Left renal pelvis (tissue), 4 donors: ENCODE measurements around the gene TNFAIP8L2. TPM values are rescaled to one million over a fixed set of nuclear protein-coding genes. Genes with fewer than 3 reads are reported as not detected.

ENCODE experiments used
- DNase-seq, 4 donors: peaks; one replicate each; pipeline ENCODE4 v3.0.0-alpha.2; 2013; ENCODE audit warnings: low read depth in 4 of 4, low spot score in 3 of 4
- polyA plus RNA-seq, 4 donors: library from polyadenylated mRNA; unstranded; fragments of 120-200 nt; gene quantifications; one replicate each; pipeline ENCODE4 v1.2.1, GENCODE V29; 2013; ENCODE audit not compliant: insufficient read length in 4 of 4

The TNFAIP8L2 gene
- polyA plus RNA-seq, 4 donors, result 0.96 to 2.9 (median 1.8) TPM

DNA sequence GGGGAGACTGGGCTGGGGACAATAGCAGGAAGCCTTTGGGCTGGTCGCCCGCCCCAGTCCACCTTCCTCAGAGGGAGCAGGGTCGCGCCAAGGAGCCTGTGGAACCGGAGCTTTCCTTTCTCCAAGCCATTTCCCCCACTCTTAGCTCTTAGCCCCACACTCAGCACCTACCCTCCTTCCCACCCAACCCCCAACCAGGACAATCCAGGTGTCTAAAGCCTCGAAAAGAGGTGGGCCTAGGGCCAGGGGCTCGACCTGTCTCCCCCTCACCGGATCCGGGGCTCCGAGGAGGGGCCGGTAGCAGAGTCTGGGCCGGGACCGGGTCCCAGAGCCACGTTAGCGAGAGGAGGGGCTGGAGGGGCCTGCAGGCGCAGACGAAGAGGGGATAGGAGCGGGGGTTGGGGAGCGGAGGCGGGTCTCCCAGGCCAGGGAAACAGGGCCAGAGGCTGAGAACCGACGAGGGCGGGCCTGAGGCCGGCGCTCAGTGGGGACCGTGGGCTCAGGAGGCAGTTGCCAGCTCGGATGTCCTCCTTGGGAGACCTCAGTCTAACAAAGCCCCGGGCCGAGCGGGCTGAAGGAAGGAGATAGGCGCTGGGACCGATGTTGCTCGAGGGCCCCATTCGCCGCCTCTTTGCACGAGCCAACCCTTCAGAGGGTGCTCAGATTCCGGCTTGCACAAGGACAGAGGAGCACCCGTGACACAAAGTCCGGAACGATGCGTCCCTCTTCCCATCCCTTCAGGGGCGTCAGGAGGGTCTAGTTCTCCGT lies 11.0 kb upstream of the TNFAIP8L2 start:
- DNase-seq, result no peak

DNA sequence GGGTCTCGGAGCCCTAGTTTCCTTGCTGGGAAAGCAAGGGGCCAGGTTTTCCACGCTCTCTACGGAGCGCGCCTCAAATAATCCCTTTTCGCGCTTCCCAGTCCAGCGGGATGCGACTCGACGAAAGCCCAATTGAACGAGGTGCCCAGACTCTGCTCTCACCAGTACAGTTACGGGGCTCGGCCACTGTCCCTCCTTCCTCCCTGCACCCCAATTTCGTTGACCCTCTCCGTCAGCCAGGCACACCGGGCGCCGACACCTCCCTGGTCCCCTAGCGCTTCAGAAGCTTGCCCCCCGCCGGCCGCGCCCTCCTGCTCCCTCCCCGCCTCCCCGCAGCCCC lies 10.4 kb upstream of the TNFAIP8L2 start:
- DNase-seq, result no peak

DNA sequence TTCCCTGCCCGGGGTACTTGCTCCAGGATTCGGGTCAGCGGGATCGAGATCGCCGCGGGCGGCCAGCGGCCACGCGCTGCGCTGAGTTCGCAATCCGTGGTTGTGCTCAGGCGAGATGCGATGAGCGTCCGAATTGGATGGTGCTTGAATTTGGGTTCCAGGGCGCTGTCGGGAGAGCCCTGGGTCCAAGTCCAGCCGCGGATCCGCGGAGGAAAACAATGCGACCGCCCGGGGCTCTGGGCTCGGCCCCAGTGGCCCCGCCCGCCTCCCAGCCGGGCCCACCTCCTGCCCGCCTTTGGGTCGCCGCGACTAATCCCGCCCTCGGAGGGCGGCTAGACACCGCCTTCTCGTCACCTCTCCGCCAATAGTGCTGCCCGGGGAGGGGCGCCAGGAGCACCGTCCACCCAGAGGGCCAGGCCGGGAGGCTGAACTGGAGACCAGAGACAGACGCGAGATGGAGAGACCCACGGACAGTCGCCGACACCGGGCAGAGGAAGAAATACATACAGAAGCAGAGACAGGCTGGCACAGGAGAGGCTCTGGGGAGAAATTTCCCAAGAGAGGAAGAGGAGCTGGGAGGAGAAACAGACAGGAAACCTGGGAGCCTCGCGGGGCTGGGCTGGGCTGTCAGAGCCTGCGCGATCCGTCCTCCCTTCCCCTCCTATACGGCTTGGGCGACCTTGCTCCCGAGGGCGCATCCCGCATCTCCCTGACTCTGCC lies 9.9 kb upstream of the TNFAIP8L2 start, which contains the start of gene SEMA6C:
SEMA6C (minus strand) TSS at position 220 of the 720 bp plus-strand sequence. CDS start 4,010 bp downstream, outside the sequence.
- peak in 3 of 4 donors; percentile 82 to 88 (median 87) for DNase-seq

DNA sequence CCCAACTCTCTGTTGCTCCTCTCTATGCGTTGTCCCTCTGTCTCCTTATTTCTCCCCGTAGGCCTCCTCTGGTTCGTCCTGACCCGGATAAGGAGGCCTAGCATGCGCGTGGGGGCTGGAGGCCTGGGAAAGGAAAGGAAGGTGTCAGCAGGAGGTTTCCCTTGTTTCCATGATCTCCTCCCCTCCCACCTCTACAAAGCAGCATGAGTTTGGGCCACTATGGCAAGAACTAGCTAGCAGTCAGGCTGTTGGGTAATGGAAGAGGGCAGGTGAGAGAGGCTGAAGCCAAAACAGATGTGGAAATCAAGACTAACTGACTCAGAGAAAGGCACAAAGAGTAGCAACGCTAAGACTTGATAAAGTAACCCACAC lies 9.3 kb upstream of the TNFAIP8L2 start:
- no peak for DNase-seq

DNA sequence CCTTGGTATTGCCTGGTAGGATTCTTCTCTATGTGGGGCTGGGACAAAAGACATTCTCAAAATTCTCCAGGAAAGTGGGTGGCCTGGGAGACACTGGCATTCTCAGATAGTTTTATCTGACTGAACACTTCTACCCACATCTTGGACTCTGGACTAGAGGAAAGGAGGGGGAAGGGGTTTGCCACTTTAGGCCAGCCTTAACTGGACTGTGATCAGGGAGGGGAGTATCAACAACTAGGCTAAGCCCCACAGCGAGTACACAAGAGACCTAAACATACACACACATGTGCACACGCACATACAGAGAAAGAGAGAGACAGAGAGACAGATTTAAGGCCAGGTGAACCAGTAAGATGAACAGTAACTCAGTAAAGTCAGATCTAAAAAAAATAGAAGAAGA lies 8.8 kb upstream of the TNFAIP8L2 start:
- DNase-seq, result no peak

DNA sequence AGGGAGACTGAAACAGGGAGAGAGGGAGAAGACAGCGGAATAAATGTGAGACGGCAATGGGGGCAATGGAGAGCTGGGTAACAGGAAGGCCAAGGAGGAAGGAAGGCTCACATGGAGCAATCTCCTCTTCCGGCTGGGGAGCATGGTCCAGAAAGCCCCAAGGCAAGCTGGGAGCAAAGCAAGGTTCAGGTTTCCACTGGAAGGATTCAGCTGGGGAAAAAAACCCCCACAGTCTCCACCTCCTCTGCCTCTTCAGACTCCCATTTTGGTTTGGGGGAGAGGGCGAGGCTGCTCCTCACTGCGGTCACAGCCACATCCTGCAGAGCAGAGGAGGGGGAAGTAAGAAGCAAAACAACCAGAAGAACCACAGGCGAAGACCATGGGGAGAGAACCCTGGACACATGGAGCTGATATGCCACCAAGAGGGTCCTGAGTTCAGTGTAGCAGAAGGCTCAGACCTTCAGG lies 650 bp downstream of the TNFAIP8L2 start:
- DNase-seq, result no peak

DNA sequence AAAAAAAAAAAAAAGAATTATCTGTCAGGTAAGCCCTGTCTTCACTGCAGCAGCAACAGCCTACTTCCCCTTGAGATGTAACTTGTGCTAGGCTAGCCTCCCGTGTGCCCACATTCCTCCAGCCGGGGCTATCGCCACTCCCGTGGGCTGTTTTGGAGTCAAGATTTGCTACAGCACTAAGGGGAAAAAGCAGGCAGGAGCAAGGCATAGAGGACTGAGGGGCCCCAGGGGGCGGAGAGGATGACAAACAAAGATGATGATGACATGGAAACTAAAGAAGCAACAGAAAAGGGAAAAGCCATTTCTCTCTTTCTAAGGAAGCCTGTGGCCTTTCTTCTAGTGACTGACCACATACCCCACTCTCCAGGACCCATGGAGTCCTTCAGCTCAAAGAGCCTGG lies 1.9 kb downstream of the TNFAIP8L2 start:
- no peak for DNase-seq

DNA sequence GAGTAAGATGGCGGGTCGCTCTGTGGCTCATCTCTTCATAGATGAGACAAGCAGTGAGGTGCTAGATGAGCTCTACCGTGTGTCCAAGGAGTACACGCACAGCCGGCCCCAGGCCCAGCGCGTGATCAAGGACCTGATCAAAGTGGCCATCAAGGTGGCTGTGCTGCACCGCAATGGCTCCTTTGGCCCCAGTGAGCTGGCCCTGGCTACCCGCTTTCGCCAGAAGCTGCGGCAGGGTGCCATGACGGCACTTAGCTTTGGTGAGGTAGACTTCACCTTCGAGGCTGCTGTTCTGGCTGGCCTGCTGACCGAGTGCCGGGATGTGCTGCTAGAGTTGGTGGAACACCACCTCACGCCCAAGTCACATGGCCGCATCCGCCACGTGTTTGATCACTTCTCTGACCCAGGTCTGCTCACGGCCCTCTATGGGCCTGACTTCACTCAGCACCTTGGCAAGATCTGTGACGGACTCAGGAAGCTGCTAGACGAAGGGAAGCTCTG lies 2.4 kb downstream of the TNFAIP8L2 start:
- no peak for DNase-seq

DNA sequence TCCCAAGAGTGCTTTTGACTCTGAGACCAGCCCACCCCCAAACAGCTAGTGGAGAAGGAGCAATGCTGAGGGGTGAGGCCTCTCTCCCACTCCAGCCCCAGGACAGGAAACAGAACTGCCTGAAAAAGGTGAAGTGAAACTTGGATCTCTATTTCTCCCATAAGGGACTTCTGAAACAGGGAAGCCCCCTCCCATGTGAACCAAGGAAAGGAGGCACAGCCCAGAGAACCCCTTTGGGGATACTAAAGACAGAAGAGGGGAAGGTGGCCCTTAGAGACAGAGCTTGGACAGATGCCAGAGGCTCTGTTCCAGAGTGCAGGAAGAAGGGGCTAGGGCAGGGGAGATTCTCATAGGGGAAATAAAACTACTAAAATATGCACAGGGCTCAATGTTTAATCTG lies 2.9 kb downstream of the TNFAIP8L2 start:
- DNase-seq, result no peak

DNA sequence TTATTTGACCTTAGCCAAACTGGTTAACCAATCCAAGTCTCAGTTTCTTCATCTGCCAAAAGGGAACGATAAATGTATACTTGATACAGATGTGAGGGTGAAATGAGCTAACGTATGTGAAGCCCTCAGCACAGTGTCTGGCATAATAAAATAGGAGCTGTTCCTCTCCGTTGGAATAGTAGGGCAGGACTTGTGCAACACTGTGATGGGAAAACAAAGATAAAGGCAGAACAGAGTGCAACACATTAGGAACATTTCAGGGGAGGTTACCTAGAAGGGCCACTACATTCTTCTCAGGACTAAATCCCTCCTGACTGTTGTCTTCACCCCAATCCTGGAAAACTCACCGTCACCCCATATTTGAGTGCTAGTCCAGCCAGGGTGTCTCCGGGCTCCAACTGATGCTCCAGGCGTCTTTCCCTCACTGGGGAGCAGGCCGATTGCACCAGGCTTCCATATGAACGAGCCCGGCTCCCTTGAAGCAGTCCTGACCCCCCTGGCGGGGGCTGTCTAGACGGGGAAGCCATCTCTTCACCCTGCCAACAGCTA lies 8.4 kb downstream of the TNFAIP8L2 start:
- DNase-seq, result no peak

DNA sequence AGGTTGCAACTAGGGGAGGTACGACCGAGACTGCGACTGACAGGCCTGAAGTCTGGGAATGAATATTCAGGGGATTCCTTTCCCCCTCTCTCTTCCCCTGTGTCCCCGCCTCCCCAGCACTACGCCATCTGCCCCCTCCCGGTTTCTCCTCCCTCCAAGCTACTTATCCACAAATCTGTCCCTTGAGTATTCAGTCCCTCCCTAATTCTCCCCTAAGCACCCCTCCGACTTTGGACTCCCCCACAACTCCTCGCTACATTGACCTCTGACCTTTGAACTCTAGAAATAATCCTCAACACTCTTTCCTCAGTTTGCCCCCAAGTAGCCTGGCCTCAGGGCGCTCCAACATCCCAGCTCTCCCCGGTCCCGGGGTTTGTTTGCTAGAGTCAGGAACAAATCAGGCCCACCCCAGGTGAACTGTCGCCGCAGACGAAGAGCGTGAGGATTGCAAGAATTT lies 8.9 kb downstream of the TNFAIP8L2 start:
- no peak for DNase-seq

DNA sequence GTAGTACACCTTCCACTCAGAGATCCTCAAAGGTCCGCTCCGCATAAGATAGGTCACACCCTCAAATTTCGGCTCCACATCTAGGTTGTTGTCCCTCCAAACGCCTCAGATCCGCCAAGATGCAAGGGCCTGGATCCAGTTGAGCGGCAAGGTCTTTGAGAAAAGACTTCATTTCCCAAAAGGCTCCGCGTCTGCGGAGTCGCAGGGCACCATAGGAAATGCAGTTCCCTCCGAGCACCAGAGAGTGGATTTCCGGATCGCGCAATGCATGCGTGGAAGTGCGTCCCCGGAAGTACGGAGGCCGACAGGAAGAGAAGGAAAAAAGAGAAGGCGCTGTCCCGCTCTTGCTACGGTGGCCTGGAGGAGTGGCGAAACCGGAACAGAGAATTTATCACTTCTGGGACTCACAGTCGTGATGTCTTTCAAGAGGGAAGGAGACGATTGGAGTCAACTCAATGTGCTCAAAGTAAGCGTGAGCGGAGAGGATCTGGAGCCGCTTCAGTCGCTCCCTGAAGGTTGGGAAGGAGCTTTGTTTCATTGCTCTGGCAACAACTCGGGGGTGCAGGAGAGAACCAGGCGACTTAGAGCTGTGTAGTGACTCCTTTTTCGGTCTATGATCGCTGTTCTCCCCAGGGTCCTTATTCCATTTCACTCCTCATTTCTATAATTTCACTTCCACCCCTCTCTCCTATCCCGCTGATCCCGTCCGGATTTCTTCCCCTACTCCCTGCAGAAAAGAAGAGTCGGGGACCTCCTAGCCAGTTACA lies 9.5 kb downstream of the TNFAIP8L2 start, which contains the start of the genes LYSMD1 and SCNM1:
LYSMD1 (minus strand) TSS at position 165 of the 767 bp plus-strand sequence. CDS start 644 bp downstream, outside the sequence.
SCNM1 (plus strand) TSS at position 407 of the 767 bp plus-strand sequence; CDS start at position 416, 9 bp downstream.
- peak; percentile 96 to 100 (median 98) for DNase-seq

DNA sequence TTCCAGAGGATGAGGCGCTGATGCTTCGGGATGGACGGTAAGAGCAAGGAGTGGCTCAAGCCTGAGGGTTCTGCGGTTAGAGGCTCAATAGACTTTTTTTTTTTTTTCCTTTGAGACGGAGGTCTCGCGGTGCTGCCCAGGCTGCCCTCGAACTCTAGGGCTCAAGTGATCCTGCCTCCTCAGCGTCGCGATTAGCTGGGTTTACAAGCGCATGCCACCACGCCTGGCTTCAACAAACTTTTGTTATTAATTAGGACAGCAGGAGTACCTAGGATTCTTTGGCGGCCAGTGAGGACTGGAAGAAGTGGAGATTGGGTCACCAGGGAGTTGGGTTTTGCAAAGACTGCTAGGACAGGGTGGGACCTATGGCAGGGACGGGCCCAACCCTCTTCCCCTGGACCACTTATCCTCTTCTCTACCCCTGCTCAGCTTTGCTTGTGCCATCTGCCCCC lies 10.1 kb downstream of the TNFAIP8L2 start:
- no peak for DNase-seq

DNA sequence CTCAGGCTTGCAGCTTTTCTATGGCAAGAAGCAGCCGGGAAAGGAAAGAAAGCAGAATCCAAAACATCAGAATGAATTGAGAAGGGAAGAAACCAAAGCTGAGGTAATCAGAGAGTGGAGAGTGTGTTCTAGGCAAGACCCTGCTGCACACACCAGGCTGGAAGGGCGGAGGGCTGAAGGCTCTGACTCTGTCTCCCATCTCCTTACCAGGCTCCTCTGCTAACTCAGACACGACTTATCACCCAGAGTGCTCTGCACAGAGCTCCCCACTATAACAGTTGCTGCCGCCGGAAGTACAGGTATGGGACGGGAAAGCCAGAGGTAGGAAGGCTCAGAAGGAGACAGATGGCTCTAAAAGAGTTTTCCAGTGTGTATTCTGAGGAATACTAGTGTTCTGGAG lies 10.7 kb downstream of the TNFAIP8L2 start:
- no peak for DNase-seq

DNA sequence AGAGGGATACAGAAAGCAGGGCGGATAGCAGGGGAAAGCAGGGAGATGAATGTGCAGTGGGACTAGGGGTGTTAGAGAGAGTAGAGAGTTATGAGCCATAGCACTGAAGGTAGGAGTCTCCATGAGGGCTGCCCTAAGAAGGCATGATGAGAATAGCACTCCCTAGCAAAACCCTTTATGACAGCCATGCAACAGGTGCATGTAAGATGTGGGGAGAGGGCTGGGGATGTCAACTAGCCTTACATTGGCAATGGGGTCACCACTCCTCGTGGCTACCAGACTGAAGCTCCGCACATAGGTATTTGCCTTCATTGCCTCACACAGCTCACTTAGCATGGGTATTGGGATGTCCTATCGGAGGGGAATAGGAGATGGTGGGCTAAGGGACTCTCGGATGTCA lies 14.7 kb downstream of the TNFAIP8L2 start:
- no peak for DNase-seq

DNA sequence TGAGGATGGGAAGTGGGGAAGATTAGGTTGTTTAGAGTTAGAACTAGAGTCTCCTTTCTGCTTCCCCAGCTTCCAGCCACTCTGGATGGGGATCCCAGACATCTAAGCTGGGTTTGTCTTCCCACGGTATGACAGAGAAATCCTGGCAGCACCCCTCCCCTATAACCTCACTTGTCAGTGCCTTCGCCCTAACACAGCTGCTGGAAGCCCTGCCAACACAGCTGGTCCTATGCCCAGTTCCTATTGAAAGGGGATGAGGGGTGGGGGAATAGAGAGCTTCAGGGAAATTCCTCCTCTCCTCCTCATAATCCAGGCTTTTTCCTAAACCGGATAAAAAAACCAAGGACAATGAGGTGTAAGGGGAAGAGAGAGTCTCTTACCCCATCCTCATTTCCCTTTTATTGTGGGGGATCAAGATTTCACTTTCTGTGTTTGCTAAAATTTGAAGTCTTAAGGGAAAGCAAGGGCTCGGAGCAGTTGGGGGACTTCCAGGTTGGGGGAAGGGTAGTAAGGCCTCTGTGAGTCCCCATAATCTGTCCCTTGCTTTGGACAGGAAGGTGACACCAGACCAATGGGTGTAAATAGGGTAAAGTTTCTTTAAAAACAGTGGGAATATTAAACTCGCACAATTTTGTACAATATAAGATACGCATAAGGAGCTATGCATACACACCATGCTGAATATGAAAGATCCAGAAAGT lies 18.7 kb downstream of the TNFAIP8L2 start:
- DNase-seq, result no peak

DNA sequence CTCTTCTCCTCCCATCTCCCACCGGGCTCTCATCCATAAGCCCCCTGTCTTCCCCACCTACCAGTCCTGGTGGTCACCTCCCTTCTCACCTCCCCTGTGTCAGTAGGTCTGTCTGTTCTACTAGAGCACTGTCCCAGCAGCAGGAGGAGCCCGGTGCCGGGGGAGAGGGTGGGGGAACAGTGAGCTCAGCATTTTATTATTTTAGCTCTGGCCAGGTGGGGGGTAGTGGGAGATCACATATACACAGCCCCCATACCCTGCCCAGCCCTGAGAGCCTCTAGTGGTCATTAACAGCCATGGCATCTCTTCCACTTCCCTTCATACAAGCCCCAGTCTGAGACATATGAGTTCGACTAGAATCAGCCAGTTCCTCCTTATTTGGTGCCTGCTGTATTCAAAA lies 19.4 kb downstream of the TNFAIP8L2 start, which contains the start of gene TMOD4:
TMOD4 (minus strand) TSS at position 119 of the 400 bp plus-strand sequence. CDS start 1,106 bp downstream, outside the sequence.
- DNase-seq, result no peak

DNA sequence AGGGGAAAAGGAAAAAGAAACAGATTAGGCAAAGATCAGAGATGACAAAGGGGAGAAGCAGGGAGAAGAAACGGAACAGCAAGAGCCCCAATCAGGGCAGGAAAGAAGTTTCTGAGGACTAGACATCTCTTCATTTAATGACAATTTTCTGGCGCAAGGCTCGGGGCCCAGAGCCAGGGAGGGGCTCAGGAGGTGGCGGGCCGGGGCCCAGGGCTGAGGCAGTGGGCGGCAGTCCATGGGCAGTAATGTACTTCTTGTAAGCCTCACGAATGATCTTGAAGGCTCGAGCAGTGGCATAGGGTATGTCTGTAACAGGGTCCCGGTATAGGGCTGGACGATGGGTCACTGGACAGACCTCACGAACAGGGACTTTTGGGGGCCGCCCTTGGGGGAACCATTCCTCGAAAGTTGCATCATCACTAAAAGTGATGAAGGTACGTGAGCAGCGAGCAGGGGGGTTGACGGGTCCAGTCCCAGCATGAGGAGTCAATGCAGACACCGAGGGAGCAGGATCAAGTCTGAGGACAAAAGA lies 20.1 kb downstream of the TNFAIP8L2 start:
- DNase-seq, result no peak

DNA sequence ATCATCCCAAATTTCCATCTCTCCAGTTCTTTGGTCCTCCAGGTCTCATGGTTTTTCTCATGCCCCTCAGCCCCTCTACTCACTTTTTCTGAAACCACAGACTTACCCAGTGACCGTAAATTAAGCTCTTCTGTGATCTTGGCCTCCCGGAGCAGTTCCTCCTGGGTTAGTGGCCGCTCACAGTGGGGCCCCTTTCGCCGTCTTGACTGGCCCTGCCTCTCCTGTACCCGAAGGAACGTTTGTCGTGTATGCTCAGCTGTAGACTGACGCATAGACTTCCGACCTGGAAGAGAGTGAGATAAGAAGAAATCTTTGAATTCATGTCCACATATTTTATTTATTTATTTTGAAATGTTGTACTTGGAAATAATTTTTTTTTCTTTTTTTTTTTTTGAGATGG lies 27.8 kb downstream of the TNFAIP8L2 start:
- no peak for DNase-seq
